Hypothalamus (tissue), 51 donors: ENCODE data around the gene KDM4B.

Source experiments
- DNase-seq, 51 donors: peaks; one replicate each; lab custom pipeline; 2025; lab: John Stamatoyannopoulos, UW

The KDM4B gene

DNA sequence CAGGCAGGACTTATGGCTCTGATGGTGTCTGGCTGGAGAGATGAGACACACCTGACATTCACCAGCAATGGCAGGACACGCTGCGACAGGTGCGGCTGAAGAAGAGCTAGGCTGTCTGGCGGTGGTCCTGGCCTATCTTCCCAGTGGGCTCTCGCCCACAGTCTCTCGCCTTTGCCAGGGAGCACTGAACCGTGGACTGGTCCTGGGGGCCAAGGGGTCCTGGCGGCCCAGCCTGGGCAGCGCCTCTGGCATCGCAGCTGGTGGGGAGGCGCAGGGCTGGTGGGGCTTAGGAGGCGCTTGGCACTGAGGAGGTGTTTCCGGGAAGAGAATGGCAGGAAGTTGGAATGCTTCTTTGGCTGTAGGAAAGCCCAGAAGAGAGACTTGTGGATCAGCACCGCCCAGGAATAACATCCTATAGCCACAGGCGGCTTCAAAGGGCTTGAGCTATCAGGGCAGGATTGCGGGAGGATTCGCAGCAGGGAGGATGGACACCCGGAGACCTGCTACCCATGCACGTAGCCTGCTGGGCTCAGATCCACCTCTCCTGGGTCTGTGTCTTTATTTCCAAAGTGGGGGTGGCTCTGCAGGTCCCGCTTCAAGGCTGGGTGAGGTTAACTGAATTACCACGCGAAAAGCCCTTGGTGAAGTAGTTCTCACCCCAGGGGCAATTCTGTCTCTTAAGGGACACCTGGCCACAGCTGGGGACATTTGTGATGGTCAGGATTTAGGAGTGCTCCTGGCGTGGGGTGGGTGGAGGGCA lies 14.6 kb downstream of the KDM4B start:
- DNase-seq, result no peak

DNA sequence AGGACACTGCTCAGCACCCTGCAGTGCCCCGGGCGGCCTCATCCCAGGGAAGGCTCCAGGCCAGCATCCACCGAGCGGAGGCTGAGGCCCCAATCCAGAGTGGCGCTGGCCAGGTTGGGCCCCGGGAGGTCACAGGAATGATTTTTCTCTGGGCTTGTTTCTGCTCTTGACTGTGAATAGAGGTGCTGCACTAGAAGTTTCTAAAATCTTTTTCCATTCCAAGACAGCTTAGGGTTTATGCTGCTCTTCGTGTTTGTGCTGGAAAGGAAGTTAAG lies 15.1 kb downstream of the KDM4B start:
- no peak for DNase-seq

DNA sequence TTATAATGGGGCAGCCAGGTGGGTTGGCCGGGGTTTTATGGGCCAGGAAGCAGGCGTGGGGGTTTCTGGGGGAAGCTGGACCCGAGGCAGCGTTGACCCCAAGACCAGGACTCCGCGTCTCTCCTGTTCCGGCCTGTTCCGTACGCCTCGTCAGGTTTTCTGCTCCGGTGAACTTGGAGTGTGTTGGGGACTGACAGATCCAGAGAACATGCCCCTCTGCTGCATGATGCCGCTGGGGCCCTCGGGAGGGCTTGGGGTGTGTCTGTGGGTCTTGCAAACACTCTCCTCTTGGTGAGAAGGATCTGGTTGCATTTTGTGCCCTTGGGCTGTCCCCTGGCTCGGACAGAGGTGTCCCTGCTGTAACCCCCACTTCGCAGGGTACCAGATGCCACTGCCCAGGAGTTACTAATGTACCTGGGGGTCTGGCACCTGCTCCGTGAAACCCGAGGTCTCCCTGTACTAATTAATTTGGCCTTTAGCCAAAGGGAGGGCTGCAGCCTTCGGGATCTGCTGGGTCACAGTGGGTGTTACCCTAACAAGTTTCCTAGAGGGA lies 15.6 kb downstream of the KDM4B start:
- no peak for DNase-seq

DNA sequence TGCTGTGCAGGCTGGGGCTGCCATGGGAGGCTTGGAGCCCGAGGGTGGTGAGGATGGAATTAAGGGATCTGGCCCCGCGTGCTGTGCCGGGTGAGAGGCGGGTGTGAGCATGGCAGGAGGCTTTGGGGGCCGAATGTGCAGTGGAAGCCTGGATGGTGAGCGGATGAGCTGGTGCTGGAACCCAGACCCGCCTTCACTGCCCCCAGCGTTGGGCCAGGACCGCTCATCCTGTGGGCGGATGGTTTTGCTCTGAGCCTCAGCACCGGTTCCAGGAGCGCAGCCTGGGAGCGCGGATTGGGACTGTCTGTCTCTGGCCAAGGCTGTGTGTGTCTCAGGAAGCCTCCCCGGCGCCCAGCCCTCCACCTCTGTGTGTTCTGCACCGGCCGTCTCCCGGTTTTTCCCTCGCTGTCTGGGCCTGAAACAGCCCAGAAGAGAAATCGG lies 16.7 kb downstream of the KDM4B start:
- peak in 1 of 51 donors; percentile 13 for DNase-seq

DNA sequence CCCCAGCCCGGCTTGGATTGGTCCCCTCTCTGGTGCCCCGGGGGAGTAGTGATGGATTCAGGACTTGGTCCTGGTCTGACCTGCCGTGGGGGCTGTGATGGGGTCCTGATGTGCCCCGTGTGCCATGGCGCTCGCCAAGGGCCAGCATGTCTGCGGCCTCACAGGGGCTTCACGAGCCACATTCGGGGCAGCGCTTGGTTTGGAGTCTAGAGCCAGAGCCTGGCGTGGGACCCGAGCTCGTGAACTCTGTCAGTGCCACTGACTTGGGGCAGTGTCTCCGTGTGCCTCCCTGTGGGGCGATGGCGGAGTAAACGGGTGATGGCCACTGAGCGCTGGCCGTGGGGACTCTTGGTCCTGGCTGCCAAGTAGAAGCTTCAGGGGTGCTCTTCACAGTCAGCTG lies 17.1 kb downstream of the KDM4B start:
- no peak for DNase-seq

DNA sequence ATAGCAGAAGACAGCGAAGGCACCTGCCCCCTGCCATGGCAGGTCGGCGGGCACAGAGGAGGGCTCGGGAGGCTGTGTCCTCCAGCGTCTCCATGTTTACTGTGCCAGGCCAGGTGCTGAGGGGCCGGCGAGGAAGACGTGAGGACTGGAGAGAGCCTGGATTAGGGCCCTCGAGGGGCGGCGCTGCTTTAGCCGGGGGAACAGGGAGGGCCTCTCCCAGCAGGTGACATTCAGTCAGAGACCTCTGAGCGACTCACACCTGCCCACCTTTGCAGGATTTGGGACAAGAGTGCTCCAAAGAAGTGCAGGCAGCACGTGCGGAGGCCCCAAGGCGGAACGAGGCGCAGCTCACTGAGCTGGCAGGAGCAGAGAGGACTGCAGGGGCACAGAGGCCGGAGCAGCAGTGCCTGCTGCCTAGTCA lies 17.6 kb downstream of the KDM4B start:
- DNase-seq, result no peak

DNA sequence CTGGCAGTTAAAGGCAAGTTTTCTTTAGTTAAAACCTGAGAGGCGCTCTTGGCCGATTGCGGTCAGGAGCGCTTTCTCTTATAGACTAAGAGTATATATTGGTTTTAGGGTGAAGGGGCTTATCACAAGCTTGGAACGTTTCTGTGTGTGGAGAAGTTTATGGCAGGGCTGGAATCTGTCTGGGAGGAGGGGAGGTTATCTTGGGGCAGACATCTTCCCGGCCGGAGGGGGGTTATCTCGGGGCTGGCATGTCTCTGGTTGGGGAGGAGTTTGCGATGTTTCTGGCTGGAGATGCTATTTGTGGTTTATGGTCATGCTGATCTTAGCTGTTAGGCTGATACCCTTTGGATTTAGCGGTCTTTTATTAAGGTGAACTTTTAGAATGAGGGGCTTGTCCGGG lies 18.3 kb downstream of the KDM4B start:
- no peak for DNase-seq

DNA sequence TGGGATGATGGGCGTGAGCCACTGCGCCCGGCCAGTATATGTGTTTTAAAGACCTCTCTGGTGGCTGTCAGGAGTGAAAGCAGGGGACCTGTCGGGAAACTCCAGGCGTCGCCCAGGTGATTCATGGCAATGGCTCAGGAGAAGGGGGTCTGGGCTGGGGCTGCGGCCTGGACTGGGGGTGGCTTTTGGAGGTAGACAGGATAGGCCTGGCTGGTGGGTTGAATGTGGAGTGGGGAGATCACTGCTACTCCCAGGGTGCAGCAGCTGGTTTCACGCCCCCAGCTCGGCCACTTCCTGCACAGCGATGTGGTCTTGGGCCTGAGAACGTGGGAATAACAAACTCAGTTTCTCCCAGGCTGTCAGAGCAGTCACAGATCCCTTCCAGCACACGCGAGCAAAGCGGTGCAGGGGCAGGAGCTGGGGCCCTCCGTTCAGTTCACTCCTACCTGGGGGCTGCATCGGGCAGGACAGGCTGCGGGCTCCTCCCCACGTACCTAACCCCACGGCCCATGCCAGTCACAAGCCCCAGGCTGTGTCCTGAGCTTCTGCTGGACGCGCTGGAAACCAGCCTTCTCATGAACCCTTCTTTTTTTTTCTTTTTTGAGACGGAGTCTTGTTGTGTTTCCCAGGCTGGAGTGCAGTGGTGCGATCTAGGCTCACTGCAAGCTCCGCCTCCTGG lies 18.9 kb downstream of the KDM4B start:
- no peak for DNase-seq

DNA sequence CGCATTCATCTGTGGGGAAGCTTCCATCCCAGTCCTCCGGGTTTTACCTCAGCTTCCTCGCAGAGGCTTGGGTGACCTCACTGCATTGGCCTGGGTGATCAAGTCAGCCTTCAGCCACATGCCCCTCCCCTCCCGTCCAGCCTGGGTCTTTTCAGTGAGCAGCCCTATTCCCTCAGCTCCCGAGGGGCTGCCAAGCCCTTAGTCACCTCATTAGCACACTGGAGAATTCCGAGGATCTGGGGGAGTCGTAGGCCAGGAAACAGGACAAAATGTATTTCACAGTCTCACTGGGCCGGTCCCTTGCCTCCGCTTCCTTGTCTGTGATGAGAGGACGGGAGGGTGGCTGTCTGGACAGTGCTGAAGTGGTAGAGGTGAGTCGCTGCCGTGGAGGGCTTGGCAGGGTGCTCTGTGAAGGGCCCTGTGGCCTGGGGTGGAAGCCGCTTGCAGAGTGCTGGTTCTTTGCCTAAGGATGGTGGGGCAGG lies 19.9 kb downstream of the KDM4B start:
- peak in 15 of 51 donors; percentile 9 to 70 (median 39) for DNase-seq

DNA sequence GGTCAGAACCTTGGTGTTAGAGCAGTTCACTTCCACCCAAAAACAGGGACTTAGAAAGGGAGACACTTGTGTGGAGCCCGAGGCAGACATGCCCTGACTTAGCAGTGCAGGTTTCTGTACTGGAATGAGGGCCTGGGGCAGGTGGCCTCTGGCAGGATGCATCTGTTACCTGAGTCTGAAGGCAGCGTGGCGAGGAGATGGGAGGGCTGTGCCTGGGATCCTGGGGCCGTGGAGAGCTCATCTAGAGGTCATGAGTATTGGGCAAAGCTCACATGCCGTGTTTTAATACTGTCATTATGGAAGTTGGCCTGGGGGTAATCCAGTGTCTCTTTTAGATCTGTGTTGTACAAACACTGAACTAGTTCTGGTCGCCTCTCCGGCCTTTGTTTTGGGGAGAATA lies 21.4 kb downstream of the KDM4B start:
- no peak for DNase-seq

DNA sequence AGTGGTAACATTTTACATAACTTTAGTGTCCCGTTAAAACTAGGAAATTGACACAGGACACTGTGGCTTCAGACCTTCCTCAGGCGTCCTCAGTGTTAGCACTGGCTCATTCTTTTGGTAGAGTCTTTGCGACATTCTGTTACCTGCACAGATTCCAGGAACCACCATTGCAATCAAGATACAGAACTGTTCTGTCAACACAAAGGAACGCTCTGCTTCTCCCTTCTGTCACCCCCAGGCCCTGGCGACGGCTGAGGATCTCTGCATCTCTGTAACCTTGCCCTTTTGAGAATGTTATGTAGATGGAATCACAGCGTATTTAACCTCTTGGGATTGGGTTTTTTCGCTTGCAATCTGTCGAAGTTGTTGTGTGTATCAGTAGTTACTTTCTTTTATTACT lies 22.6 kb downstream of the KDM4B start:
- no peak for DNase-seq

DNA sequence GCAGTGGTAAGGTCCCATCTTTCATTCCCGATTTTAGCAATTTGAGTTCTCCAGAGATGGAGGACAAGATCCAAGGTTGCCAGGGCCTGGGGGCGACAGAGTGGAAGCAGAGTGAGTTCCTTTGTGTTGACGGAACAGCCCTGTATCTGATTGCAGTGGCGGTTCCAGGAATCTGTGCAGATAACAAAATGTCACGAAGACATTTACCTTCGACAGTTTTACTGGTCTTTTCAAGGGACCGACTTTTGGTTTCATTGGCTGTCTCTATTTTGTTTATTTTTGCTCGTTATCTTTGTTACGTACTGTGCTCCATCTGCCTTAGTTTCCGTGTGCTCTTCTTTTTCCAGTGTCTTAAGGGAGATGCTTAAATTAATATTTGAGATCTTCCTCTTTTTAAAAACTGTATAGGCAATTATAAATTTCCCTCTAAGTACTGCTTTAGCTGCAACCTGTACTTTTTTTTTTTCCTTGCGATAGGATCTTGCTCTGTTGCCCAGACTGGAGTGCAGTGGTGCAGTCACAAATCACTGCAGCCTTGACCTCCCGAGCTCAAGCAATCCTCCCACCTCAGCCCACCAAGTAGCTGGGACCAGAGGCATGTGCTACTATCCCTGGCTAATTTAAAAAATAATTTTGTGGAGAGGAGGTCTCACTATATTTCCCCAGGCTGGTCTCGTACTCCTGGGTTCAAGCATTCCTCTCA lies 23.2 kb downstream of the KDM4B start:
- DNase-seq, result no peak

DNA sequence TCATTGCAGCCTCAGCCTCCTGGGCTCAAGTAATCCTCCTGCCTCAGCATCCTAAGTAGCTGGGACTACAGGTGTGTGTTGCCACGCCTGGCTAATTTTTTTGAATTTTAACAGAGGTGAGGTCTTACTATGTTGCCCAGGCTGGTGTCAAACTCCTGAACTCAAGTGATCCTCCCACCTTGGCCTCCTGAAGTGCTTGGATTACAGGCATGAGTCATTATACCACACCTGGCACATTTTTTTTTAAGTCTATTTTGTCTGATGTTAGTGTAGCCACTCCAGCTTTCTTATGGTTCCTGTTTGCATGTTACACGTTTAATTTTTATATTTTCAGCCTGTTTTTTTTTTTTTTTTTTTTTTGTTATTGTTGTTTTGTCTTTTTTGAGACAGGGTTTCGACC lies 24.8 kb downstream of the KDM4B start:
- no peak for DNase-seq

DNA sequence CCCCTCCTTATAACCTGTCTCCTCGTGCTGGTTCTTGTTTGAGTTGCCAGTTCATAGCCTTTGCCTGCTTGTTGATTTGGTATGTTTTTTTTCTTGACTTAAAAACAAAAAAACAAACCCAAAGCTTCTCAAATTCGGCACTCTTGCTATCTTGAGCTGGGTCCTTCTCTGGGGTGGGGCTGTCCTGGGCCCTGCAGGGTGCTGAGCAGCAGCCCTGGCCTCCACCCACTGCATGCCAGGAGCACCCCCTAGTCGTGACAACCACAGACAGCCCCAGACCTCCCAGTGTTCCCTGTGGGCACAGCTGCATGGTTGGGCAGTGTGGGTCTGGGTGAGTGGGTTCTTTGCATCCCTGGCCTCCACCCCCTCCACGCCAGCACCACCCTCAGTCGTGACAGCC lies 27.8 kb downstream of the KDM4B start:
- no peak for DNase-seq

DNA sequence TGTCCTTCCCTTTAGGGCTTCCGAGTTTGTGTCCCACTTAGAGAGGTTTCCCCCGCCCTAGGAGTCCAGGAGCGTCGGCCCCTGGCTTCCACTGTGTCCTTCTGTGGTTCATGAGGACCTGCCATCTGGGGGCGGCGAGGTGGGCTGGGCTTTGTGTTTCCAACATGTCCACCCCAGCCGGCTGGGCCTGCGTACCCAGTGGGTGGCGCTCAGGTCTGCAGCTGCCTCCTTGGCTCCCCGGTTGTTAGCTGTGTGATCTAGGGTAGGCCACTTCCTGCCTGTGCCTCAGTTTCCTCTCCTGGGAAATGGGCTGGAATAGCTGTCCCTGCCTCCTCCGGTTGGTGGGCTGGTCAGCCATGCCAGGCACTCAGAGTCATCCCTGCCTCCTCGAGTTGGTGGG lies 28.4 kb downstream of the KDM4B start:
- DNase-seq, result no peak

DNA sequence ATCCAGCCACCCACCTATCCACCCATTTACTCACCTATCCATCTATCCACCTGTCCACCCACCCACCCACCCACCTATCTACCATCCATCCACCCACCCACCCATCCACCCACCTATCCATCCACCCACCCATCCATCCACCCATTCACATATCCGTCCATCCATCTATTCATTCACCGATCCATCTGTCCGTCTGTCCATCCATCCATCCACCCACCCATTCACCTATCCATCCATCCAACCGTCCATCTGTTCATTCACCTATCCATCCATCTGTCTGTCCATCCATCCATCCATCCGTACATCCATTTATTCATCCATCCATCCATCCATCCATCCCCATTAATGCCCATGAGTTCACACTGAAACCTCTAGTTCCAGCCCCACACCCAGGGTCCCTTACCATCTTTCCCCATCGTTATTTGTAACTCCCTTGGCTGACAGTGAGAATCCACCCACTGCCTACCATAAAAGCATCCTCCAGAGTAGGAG lies 31.3 kb downstream of the KDM4B start:
- no peak for DNase-seq

DNA sequence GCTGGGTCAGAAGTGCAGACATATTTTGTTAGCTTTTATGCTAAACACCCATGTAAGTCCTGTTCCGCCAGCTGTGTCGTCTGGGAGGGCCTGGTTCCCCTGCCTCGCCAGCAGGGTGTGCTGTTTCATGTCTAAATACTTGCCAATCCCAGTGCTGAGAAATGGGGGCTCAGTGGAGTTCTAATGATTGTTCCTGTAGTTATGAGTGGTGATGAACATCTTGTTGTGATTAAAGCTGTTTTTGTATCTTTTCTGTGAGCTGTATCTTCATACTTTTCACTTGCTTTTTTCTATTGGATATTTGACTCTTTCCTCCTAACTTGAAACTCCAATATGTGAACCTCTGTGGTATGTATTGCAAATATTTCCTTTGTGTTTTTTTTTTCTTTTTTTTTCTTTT lies 32.7 kb downstream of the KDM4B start:
- DNase-seq, result peak in 4 of 51 donors; percentile 8 to 19 (median 18)

DNA sequence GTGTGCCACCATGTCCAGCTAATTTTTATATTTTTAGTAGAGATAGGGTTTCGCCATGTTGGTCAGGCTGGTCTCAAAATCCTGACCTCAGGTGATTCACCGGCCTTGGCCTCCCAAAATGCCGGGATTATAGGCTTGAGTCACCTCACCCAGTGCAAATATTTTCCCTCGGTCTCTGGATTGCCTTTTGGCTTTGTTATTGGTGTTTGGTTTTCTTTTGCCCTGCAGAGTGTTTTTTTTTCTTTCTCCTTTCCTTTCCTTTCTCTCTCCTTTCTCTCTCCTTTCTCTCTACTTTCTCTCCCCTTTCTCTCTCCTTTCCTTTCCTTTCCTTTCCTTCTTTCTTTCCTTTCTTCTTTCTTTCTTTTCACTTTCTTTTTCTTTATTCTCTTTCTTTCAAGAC lies 33.2 kb downstream of the KDM4B start:
- DNase-seq, result no peak

DNA sequence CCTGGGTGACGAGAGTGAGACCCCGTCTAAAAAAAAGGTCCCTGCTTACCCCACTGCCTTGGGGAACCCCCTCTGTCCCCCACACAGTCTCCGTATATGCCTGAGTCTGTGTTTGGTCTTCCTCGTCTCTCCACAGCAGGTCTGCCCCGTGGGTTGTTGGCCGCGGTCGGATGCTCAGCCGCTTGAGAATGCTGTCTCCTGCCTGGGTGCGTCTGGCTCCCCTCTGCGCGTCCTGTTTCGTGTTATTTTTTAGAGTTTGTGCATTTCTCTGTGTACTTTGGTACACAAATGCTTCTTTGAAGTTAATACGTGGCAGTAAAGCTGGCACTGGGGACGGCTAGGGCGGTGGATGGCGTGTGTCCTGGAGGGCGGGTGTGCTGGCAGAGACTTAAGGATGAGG lies 34.9 kb downstream of the KDM4B start:
- no peak for DNase-seq

DNA sequence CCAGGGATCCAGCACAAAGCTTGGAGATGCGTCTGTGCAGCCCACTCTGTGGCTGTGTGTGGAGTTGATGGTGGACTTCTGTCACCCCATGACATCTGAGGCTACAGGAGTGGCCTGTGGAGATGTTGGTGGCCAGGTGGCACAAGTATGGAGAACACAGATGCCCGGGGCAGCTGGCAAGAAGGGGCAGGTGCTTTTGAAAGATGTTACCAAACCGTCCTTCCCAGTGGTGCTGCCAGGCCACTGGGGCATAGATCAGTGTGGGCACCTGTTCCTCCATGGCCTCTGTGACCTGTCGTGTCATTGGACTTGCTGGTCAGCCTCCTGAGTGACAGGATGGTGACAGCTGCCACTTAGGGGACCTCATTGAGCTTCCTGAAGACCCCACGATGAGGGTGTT lies 36.2 kb downstream of the KDM4B start:
- no peak for DNase-seq

DNA sequence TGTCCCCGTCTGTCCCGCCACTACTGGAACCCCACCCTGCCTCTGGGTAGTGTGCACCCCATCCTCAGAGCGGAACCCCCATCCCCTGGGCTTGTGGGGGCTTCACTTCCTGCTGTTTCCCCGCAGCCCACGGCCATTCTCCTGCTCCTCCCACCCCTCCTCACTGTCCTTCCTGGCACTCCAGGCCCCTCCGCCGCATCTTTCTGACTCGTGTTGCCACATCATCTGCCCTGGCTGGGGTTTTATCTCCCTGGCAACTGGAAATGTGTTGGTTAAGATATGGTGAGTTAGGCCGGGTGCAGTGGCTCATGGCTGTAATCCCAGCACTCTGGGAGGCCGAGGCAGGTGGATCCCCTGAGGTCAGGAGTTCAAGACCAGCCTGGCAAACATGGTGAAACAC lies 37.3 kb downstream of the KDM4B start:
- DNase-seq, result peak in 1 of 51 donors; percentile 15
